GM12878 (cell line): Measurements from ENCODE around the gene MVP. TPM values are rescaled to one million over a fixed set of nuclear protein-coding genes. Genes with fewer than 3 reads are reported as not detected.

Source experiments
- ATAC-seq: fragments of 200-7000 bp; cut with Tn5 transposase; 3 replicates; pipeline ENCODE4 v1.9.1; 2020; ENCODE audit warnings: mild to moderate bottlenecking, moderate library complexity
- BruUV-seq: library from RNA; stranded (reverse); fragments of 400-500 nt; replicated peaks from 2 replicates; lab custom pipeline; 2021; lab: Mats Ljungman, UMichigan
- CTCF ChIA-PET: fragments of 300-600 bp; sonication (Branson Sonifier 250); formaldehyde crosslinking; extraction: SDS; loops from one replicate; lab custom pipeline; 2021; ENCODE audit warnings: inconsistent platforms; lab: Yijun Ruan, JAX
- POLR2A ChIA-PET: fragments of 350-600 bp; formaldehyde crosslinking; extraction: SDS; loops from one replicate; lab custom pipeline; 2021; ENCODE audit warnings: inconsistent platforms; lab: Charles Lee
- RAD21 ChIA-PET: fragments of 300-600 bp; sonication (Branson Sonifier 250); formaldehyde crosslinking; loops from one replicate; lab custom pipeline; 2023; ENCODE audit warnings: antibody characterized with exemption; ENCODE audit not compliant: unreplicated experiment; lab: Charles Lee
- SMC1A ChIA-PET: fragments of 300-600 bp; sonication (Branson Sonifier 250); formaldehyde crosslinking; loops from one replicate; lab custom pipeline; 2023; ENCODE audit not compliant: unreplicated experiment, uncharacterized antibody; lab: Charles Lee
- DNase-seq: peaks from one replicate; pipeline ENCODE4 v3.0.0-alpha.2; 2011; ENCODE audit warnings: low read depth, low spot score
- FAIRE-seq: peaks from 3 replicates; lab custom pipeline; 2011; peaks lifted over from hg19 to GRCh38; lab: Jason Lieb, UNC
- H2AFZ ChIP-seq: 2 replicates; pipeline ENCODE4 v1.6.0; 2011; ENCODE audit warnings: low read depth, low read length, control low read depth; ENCODE audit not compliant: control insufficient read depth
- H3K27ac ChIP-seq: 2 replicates; pipeline ENCODE4 v1.5.1; 2011; ENCODE audit warnings: control low read depth; ENCODE audit not compliant: control insufficient read depth, insufficient read depth
- H3K27me3 ChIP-seq, 2 experiments: replicated peaks in 1 of 2; 2 replicates each; pipeline versions ENCODE4 v1.6.0 to v1.6.1; 2011; ENCODE audit warnings: low read length in 1 of 2; ENCODE audit not compliant: control insufficient read depth in 2 of 2, insufficient read depth in 2 of 2
- H3K36me3 ChIP-seq, 2 experiments: 2 replicates each; pipeline ENCODE4 v1.5.1; 2011; ENCODE audit warnings: low read length in 1 of 2; ENCODE audit not compliant: control insufficient read depth in 2 of 2, insufficient read depth in 2 of 2
- H3K4me1 ChIP-seq: 2 replicates; pipeline ENCODE4 v1.6.1; 2011; ENCODE audit warnings: mild to moderate bottlenecking, low read length, moderate library complexity, mixed read lengths; ENCODE audit not compliant: control insufficient read depth, insufficient read depth
- H3K4me2 ChIP-seq: 2 replicates; pipeline ENCODE4 v1.6.0; 2011; ENCODE audit warnings: control low read depth; ENCODE audit not compliant: control insufficient read depth, insufficient read depth
- H3K4me3 ChIP-seq: fragments of 200-600 bp; sonication (generic); 2 replicates; pipeline ENCODE4 v1.5.1; 2016
- H3K79me2 ChIP-seq: 2 replicates; pipeline ENCODE4 v1.6.0; 2011; ENCODE audit warnings: low read length; ENCODE audit not compliant: control insufficient read depth, insufficient read depth
- H3K9ac ChIP-seq: 2 replicates; pipeline ENCODE4 v1.8.0; 2011; ENCODE audit warnings: low read length, control low read depth, mixed read lengths; ENCODE audit not compliant: control insufficient read depth, insufficient read depth
- H3K9me3 ChIP-seq: replicated peaks from 3 replicates; pipeline ENCODE4 v1.5.1; 2011; ENCODE audit warnings: mild to moderate bottlenecking, low read length; ENCODE audit not compliant: control insufficient read depth, insufficient read depth
- H4K20me1 ChIP-seq: 2 replicates; pipeline ENCODE4 v1.6.0; 2011; ENCODE audit not compliant: control insufficient read depth, insufficient read depth
- CHD1 ChIP-seq: IDR thresholded peaks from 2 replicates; pipeline ENCODE4 v1.6.1; 2012; ENCODE audit warnings: low read depth, low read length, improper control_type of control experiment
- KAT2A ChIP-seq: conservative IDR thresholded peaks from 2 replicates; pipeline ENCODE4 v1.6.1; 2011; ENCODE audit warnings: low read depth, low read length; ENCODE audit not compliant: control insufficient read depth
- KDM1A ChIP-seq: fragments of 200-600 bp; sonication (generic); IDR thresholded peaks from 2 replicates; pipeline ENCODE4 v1.6.1; 2016; ENCODE audit warnings: borderline replicate concordance
- NFYB ChIP-seq: IDR thresholded peaks from 2 replicates; pipeline ENCODE4 v1.6.1; 2011; ENCODE audit warnings: low read depth, mild to moderate bottlenecking, low read length, improper control_type of control experiment, moderate library complexity; ENCODE audit not compliant: insufficient read depth
- PAX5 ChIP-seq: IDR thresholded peaks from 2 replicates; pipeline ENCODE4 v1.6.1; 2011; ENCODE audit warnings: low read depth, low read length, borderline replicate concordance
- POLR2AphosphoS5 ChIP-seq: IDR thresholded peaks from 2 replicates; pipeline ENCODE4 v1.6.1; 2011; ENCODE audit warnings: mild to moderate bottlenecking, low read length, inconsistent platforms
- POU2F2 ChIP-seq: IDR thresholded peaks from 3 replicates; pipeline ENCODE4 v1.6.1; 2011; ENCODE audit warnings: low read depth, mild to moderate bottlenecking, low read length, borderline replicate concordance
- SMARCA5 ChIP-seq: fragments of 450-650 bp; IDR thresholded peaks from 2 replicates; pipeline ENCODE4 v1.6.1; 2017; ENCODE audit warnings: mild to moderate bottlenecking
- STAT1 ChIP-seq: fragments of 450-650 bp; conservative IDR thresholded peaks from 2 replicates; pipeline ENCODE4 v1.6.1; 2014; ENCODE audit warnings: antibody characterized with exemption, mild to moderate bottlenecking
- TAF1 ChIP-seq: IDR thresholded peaks from 2 replicates; pipeline ENCODE4 v1.6.1; 2011; ENCODE audit warnings: mild to moderate bottlenecking, low read depth, low read length, borderline replicate concordance
- YY1 ChIP-seq: IDR thresholded peaks from 2 replicates; pipeline ENCODE4 v1.6.1; 2011; ENCODE audit warnings: low read depth, mild to moderate bottlenecking, low read length
- ZNF217 ChIP-seq: fragments of 450-650 bp; IDR thresholded peaks from 2 replicates; pipeline ENCODE4 v1.6.1; 2017; ENCODE audit warnings: antibody characterized with exemption, mild to moderate bottlenecking
- WGBS: methylation state at CpG from one replicate; pipeline ENCODE4 v1.1.6; 2016; ENCODE audit warnings: low lambda C conversion rate; ENCODE audit not compliant: insufficient replicate concordance, insufficient coverage; ENCODE audit errors: missing lambda C conversion rate; 5-methylcytosine and 5-hydroxymethylcytosine counted together
- in situ Hi-C: fragments of 300-500 bp; cut with MboI; formaldehyde crosslinking; loops from 9 replicates; pipeline ENCODE4 v1.14.3; 2018; ENCODE audit warnings: mixed read lengths
- intact Hi-C: fragments of 100-400 bp; cut with micrococcal nuclease; formaldehyde crosslinking; loops from one replicate; pipeline ENCODE4 v1.14.2; 2022; ENCODE audit not compliant: unreplicated experiment
- polyA plus RNA-seq, 11 experiments: library from polyadenylated mRNA; depleted of rRNA in 4 of 11; unstranded in 6 of 11; stranded (reverse) in 5 of 11; fragments of >200 nt; fragmentation: Nextera tagmentation in 4 of 11; fragmentation: Illumina TruSeq in 1 of 11; extraction: Ambion mirVana in 4 of 11; extraction: Trizol in 1 of 11; gene quantifications; 1 replicate in 1 of 11; 2 replicates in 10 of 11; pipeline versions ENCODE4 v1.2.1 to v1.2.3, GENCODE V29; 2011 to 2016; ENCODE audit warnings: inconsistent platforms in 2 of 11, missing spikeins in 2 of 11, low read depth in 1 of 11
- total RNA-seq, 4 experiments: library from RNA; depleted of rRNA in 3 of 4; stranded (reverse); fragments of >200 nt in 3 of 4; fragmentation: Illumina TruSeq in 1 of 4; extraction: Trizol in 1 of 4; gene quantifications; 2 replicates each; pipeline versions ENCODE4 v1.2.1 to v1.2.3, GENCODE V29; 2013 to 2021
- TF ChIP-seq, protein P1 (sequence below): IDR thresholded peaks from 2 replicates; pipeline ENCODE4 v1.6.1; 2012; ENCODE audit warnings: improper control_type of control experiment, low read depth, low read length; ENCODE audit not compliant: insufficient replicate concordance

The MVP gene
- total and polyA plus RNA-seq, 10 of the 15 experiments (the other 5 are each of a cell fraction or from before 2014, with no cell fraction given), result 0.98 to 74.2 (median 54.7) TPM

DNA sequence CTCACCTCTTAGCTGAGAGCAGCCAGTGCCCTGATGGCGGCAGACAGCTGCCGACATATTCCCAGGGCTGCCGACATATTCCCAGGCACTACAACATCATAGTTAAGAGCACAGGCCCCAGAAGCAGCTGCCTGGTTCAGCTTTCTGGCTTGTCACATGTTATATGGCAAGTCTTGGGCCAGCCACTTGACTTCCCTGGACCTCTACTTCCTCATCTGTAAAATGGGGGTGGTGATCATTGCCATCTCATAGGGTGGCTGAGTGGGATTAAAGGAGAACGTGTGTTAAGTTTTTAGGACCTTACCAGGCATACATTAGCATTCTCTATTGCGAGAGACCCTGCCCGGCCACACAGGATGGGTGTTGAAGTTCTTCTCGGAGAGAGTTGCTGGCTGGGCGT is 23.7 kb downstream of the MVP start (continued):
- TF ChIP-seq KAT2A (no peak), CHD1 (no peak)

- BruUV-seq, result no TSS peak
- H3K9me3 ChIP-seq, result no peaks in the 10 kb centered on the region
- CTCF ChIA-PET, result no interaction called here
- intact Hi-C loops (no loop called here), in situ Hi-C loops (no loop called here)
- POLR2A ChIA-PET, result no interaction called here
- H3K4me3 ChIP-seq, result no peak overlapping the region
- H3K27me3 ChIP-seq, result no peaks in the 10 kb centered on the region
- no peaks in the 10 kb centered on the region for H4K20me1 ChIP-seq
- no peak for TF ChIP-seq TAF1
- TF ChIP-seq YY1, result no peak
- no peak for TF ChIP-seq KDM1A
- TF ChIP-seq POLR2AphosphoS5, result no peak
- no peak for TF ChIP-seq POU2F2
- no peak for TF ChIP-seq STAT1
- no peak for TF ChIP-seq NFYB
- TF ChIP-seq PAX5, result no peak
- TF ChIP-seq, protein P1, sequence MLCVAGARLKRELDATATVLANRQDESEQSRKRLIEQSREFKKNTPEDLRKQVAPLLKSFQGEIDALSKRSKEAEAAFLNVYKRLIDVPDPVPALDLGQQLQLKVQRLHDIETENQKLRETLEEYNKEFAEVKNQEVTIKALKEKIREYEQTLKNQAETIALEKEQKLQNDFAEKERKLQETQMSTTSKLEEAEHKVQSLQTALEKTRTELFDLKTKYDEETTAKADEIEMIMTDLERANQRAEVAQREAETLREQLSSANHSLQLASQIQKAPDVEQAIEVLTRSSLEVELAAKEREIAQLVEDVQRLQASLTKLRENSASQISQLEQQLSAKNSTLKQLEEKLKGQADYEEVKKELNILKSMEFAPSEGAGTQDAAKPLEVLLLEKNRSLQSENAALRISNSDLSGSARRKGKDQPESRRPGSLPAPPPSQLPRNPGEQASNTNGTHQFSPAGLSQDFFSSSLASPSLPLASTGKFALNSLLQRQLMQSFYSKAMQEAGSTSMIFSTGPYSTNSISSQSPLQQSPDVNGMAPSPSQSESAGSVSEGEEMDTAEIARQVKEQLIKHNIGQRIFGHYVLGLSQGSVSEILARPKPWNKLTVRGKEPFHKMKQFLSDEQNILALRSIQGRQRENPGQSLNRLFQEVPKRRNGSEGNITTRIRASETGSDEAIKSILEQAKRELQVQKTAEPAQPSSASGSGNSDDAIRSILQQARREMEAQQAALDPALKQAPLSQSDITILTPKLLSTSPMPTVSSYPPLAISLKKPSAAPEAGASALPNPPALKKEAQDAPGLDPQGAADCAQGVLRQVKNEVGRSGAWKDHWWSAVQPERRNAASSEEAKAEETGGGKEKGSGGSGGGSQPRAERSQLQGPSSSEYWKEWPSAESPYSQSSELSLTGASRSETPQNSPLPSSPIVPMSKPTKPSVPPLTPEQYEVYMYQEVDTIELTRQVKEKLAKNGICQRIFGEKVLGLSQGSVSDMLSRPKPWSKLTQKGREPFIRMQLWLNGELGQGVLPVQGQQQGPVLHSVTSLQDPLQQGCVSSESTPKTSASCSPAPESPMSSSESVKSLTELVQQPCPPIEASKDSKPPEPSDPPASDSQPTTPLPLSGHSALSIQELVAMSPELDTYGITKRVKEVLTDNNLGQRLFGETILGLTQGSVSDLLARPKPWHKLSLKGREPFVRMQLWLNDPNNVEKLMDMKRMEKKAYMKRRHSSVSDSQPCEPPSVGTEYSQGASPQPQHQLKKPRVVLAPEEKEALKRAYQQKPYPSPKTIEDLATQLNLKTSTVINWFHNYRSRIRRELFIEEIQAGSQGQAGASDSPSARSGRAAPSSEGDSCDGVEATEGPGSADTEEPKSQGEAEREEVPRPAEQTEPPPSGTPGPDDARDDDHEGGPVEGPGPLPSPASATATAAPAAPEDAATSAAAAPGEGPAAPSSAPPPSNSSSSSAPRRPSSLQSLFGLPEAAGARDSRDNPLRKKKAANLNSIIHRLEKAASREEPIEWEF, result no peak
- TF ChIP-seq SMARCA5, result no peak
- TF ChIP-seq ZNF217, result no peak
- ATAC-seq, result no peak
- H3K4me2 ChIP-seq, result no peak overlapping the region
- H2AFZ ChIP-seq, result no peak overlapping the region
- no peak overlapping the region for H3K27ac ChIP-seq
- no peak for DNase-seq
- H3K4me1 ChIP-seq, result no peaks in the 10 kb centered on the region
- H3K36me3 ChIP-seq, result peaks cover 3 to 6% of the 10 kb centered on the region in 2 experiments; a peak in 3 of 4 replicates
- no peak for FAIRE-seq
- RAD21 ChIA-PET, result no interaction called here
- SMC1A ChIA-PET, result no interaction called here
- no peaks in the 10 kb centered on the region for H3K79me2 ChIP-seq
- no peak overlapping the region for H3K9ac ChIP-seq
- WGBS, result 95% methylated on average over 28 of the region's 28 CpGs
These were observed 24.5 kb downstream of the MVP start for GRCh38 chr16:29844575-29845331.
